A204.1 (cell line): ENCODE results near the gene PSMD1.
"Not testable (repeated sequence)": the region's sequence is repeated elsewhere in the genome, so short reads cannot be mapped to it uniquely, and the experiment has no call there.

Experiments
- FAIRE-seq: peaks from 2 replicates; lab custom pipeline; 2012; peaks lifted over from hg19 to GRCh38; lab: Jason Lieb, UNC

Gene PSMD1

GRCh38 chr2:231117922-231118613 is 61.4 kb downstream of the PSMD1 start:
- no peak for FAIRE-seq

- no peak for FAIRE-seq
These were observed 61.9 kb downstream of the PSMD1 start for GRCh38 chr2:231118614-231118942.

- FAIRE-seq: no peak
These were observed 66.8 kb downstream of the PSMD1 start for GRCh38 chr2:231123362-231123898.

DNA sequence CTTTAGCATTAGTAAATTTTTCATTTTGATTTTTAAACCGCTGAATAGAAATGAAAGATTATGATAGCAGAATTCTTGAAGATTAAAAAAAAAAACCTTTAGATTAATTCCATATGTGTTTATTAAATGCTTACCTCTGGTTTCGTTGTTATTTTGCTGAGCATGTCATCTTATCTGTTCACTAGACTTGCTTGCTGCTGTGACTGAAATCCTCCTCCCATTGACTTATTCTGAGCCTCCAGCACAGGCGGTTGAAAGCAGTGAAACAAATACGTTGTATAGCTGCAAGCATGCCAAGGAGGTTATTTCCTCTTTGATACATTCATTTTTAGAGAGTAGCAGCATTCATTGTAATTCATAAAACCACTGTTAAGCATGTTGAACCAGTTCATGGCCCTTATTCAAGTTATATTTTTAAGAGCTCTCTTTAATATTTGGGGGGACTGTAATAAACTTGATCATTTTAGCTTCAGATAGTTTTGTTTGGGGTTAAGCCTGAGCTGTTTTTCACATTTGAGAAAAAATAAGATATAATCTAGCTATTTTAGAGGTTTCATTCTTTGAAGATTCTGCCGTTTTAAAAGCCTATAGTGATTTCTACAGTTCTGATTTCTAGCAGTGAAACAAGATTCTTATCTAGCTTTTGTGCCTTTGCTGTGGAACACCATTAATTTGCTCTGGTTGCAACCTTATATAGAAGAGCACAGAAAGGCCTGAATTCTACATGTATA is 68.3 kb downstream of the PSMD1 start, which contains the start of gene HTR2B:
HTR2B (minus strand) TSS at position 205 of the 731 bp plus-strand sequence. CDS start 1,278 bp downstream, outside the sequence.
- no peak for FAIRE-seq

DNA sequence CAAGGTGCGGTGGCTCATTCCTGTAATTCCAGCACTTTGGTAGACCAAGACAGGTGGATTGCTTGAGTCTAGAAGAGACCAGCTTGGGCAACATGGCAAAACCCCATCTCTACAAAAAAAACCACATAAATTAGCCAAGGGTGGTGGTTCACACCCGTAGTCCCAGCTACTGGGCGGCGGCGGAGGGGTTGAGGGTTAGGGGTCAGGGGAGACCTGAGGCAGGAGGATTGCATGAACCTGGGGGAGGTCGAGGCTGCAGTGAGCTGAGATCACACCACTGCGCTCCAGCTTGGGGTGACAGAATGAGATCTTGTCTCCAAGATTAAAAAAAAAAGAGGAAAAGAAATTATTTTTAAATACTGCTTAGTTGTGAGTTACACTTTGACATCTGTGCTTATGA is 69.5 kb downstream of the PSMD1 start:
- no peak for FAIRE-seq

- FAIRE-seq: peak; percentile 51
These were observed 70.8 kb downstream of the PSMD1 start for GRCh38 chr2:231127480-231127879.

GRCh38 chr2:231127936-231128335 is 71.3 kb downstream of the PSMD1 start:
- FAIRE-seq: no peak

- FAIRE-seq: no peak
These were observed 71.9 kb downstream of the PSMD1 start for GRCh38 chr2:231128541-231128940.

DNA sequence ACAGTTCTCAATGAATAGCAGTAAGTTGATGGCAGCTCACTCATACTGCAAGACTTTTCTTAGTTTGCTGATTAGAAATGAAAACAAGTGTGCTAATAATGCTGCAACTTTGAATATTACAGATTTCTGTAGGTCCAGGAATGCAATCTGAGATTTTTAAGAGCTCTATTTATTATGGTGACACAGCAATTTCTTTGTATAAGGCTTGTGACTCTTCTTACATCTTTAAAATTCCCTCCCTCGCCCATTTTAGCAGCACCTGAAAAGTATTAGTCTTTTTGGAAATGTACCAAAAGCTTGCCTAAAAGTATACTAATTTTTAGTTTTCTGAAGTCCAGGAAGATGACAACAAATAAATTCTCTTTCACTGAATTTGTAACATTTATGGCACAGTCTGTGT is 72.5 kb downstream of the PSMD1 start:
- FAIRE-seq: no peak

DNA sequence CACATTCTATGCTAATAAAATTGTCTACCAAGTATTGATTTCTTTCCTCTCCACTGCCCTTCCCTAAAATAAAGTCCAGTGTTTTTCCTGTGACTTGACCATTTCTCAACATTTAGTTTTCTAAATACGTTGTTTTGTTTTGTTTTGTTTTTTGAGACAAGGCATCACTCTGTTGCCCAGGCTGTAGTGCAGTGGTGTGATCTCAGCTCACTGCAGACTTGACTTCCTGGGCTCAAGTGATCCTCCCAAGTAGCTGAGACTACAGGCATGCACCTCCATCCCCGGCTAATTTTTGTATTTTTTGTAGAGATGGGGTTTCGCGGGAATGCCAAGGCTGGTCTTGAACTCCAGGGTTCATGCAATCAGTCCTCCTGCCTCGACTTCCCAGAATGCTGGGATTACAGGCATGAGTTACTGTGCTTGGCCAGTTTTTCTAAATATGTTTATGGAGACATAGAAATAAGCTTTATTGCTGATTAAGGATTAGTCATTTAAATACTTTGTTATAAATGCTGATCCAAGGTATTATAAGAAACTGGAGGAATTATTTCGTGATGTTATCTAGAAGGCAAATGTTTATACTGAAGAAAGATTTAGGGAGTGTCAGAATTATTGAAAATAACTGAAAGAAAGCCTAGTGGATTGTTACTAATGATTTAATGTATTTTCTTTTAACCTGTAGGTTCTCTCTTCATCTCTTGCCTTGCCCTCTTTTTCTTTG is 73.8 kb downstream of the PSMD1 start:
- no peak for FAIRE-seq

DNA sequence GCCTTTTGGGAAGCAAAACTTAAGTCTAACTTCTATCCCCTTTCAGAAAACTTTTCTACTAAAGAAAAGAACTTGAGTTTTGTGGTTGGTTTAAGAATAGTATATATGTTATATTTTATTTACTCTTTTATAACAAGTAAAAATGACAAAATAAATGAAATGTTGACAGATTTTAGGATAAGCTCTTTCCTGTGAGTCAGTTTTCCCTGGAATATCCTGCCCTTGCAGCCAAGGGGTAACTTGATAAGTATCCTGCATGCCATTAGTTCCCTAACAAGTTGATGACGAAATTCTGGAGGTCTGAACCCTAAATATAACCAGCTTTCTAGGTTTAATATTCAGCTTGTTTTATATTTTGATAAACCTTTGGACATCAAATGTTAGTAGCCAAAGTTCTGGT is 75.5 kb downstream of the PSMD1 start:
- FAIRE-seq: no peak

GRCh38 chr2:231133365-231134099 is 76.9 kb downstream of the PSMD1 start:
- no peak for FAIRE-seq

GRCh38 chr2:231134910-231135655 is 78.4 kb downstream of the PSMD1 start:
- no peak for FAIRE-seq

DNA sequence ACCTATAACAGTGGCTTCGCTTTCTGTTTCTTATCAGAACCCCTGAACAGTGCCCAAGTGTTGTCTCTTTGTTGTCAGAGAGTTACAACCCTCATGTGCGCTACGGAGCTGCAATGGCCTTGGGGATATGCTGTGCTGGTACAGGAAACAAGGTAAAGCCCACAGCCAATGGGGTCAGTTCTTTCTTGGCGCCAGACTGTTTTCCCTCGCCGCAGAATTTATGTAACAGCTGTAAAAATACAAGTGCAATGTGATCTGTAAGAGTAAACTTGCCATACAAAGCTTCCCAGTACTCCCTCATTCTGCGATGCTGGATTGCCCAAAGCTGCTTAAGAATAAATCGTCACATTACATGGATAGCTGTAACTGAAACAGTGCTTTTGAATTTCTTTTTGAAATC is 82.0 kb downstream of the PSMD1 start:
- no peak for FAIRE-seq

- FAIRE-seq: no peak
These were observed 83.1 kb downstream of the PSMD1 start for GRCh38 chr2:231139796-231140195.

DNA sequence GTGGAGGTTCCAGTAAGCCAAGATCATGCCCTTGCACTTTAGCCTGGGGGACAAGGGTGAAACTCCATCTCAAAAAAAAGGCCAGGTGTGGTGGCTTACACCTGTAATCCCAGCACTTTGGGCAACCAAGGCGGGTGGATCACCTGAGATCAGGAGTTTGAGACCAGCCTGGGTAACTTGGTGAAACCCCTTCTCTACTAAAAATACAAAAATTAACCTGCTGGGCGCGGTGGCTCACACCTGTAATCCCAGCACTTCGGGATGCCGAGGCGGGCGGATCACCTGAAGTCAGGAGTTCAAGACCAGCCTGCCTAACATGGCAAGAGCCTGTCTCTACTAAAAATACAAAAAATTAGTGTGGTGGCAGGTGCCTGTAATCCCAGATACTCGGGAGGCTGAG is 84.1 kb downstream of the PSMD1 start:
- not testable (repeated sequence) for FAIRE-seq

DNA sequence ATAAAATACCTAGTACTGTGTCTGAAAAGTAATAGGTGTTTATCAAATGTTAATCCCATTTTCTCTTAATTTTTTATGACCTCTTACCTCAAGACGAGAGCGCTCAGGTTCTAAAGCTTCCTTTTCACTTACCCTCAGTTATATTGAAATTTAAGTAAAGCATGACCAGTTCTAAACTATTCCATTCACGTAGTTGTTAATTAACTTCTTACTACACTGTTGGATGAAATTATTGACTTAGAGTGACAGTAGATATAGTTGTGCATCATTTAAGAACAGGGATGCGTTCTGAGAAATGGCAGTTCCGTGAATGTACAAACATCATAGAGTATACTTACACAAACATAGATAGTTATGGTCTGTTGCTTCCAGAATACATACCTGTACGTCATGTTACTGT is 88.2 kb downstream of the PSMD1 start:
- no peak for FAIRE-seq

GRCh38 chr2:231146665-231147064 is 90.0 kb downstream of the PSMD1 start:
- FAIRE-seq: no peak

- FAIRE-seq: no peak
These were observed 96.3 kb downstream of the PSMD1 start for GRCh38 chr2:231152800-231153557.

GRCh38 chr2:231159306-231159705 is 102.6 kb downstream of the PSMD1 start:
- FAIRE-seq: no peak

GRCh38 chr2:231160701-231161100 is 104.0 kb downstream of the PSMD1 start:
- FAIRE-seq: no peak
